ENCODE measurements around the gene SNX17. TPM values are rescaled to one million over a fixed set of nuclear protein-coding genes. Genes with fewer than 3 reads are reported as not detected.

The SNX17 gene
- total RNA-seq, 1 donor from 2014 or later = 69.9 TPM

DNA sequence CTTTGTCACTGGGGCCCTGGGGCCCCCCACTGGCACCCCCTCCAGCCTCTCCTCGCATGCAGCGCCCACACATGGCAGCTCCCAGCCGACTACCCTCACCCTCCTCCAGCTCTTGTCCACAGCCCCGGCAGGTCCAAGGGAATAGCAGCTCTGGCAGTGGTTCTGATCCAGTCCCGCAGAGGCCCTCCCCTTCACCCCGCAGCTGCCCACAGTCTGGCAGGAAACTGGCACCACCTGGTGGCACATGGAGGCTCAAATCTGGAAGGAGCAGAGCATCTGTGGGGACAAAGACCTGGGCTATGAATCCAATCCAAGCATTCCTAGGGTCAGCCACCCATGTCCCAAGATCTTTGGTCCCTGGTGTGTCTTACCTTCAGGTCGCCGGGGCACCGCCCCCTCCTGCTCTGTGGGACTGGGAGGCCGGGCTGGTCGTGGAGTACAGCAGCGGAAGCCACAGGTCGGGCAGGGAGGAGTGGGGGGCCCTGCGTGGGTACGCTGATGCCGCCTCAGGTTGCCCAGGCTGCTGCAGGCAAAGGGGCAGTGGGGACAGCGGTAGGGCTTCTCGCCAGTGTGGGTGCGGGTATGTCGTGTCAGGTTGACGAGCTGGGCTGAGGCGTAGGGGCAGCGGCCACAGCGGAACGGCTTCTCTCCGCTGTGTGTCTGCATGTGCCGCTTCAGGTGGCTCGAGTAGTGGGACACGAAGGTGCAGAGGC lies 7.8 kb downstream of the SNX17 start:
- peaks cover 7% of the 10 kb centered on the region for H3K4me1 Mint-ChIP-seq (ENCODE audit: low read depth, unreplicated experiment)
- FAIRE-seq = no peak

DNA sequence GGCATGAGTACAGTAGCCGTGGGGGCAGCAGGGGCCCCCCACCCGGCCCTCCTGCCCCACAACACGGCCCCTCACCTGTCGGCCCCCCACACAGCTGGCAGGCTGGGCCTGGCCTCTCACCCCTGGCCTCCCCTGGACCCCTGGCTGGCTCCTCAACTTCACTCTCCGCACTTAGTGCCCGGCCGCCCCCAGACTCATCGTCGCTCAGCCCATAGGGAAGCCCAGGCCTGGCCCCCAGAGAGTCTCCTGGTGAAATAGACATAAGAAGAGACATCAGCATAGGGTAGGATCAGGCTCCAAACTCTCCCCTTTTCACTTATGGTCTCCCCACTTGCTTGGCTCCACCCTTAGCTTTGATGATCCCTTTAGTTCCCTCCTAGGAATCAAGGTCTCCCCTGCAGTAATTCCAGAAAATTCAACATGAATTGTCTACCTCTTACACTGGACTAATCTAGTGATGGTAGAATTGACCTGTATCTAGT lies 8.4 kb downstream of the SNX17 start:
- no peaks in the 10 kb centered on the region for H3K9me3 ChIP-seq (ENCODE audit: insufficient read depth, low read depth, low read length)
- H3K4me1 ChIP-seq (ENCODE audit: insufficient read depth, low read length) = peaks cover 12% of the 10 kb centered on the region
- peaks cover 44% of the 10 kb centered on the region for H3K36me3 ChIP-seq (ENCODE audit: insufficient read depth, low read length)
- H3K4me1 Mint-ChIP-seq (ENCODE audit: low read depth, unreplicated experiment) = peaks cover 7% of the 10 kb centered on the region
- no peak for FAIRE-seq
- peaks cover 29% of the 10 kb centered on the region for H4K20me1 ChIP-seq (ENCODE audit: insufficient read depth, low read length)
- no peak for TF ChIP-seq EZH2 (IDR thresholded peaks at IDR 0.05; ENCODE audit: insufficient read depth, low read length)
- TF ChIP-seq, protein P1, sequence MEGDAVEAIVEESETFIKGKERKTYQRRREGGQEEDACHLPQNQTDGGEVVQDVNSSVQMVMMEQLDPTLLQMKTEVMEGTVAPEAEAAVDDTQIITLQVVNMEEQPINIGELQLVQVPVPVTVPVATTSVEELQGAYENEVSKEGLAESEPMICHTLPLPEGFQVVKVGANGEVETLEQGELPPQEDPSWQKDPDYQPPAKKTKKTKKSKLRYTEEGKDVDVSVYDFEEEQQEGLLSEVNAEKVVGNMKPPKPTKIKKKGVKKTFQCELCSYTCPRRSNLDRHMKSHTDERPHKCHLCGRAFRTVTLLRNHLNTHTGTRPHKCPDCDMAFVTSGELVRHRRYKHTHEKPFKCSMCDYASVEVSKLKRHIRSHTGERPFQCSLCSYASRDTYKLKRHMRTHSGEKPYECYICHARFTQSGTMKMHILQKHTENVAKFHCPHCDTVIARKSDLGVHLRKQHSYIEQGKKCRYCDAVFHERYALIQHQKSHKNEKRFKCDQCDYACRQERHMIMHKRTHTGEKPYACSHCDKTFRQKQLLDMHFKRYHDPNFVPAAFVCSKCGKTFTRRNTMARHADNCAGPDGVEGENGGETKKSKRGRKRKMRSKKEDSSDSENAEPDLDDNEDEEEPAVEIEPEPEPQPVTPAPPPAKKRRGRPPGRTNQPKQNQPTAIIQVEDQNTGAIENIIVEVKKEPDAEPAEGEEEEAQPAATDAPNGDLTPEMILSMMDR (IDR thresholded peaks at IDR 0.05; ENCODE audit: insufficient read depth, low read depth, low read length) = no peak
- H3K79me2 ChIP-seq (ENCODE audit: insufficient read depth, low read length) = peaks cover 61% of the 10 kb centered on the region
- H3K9me3 Mint-ChIP-seq (ENCODE audit: unreplicated experiment) = no peaks in the 10 kb centered on the region
- no peak for DNase-seq (ENCODE audit: low read depth)
- peaks cover 15% of the 10 kb centered on the region for H3K36me3 Mint-ChIP-seq (ENCODE audit: low read depth, unreplicated experiment)
- H3K27ac Mint-ChIP-seq (ENCODE audit: unreplicated experiment) = peak overlapping the region; percentile 92
- H2AFZ ChIP-seq (ENCODE audit: low read depth, low read length) = no peak overlapping the region
- no peak overlapping the region for H3K4me3 ChIP-seq (ENCODE audit: insufficient read depth, low read depth, low read length)
- H3K27me3 ChIP-seq (ENCODE audit: insufficient read depth, low read length) = no peaks in the 10 kb centered on the region
- no peaks in the 10 kb centered on the region for H3K27me3 Mint-ChIP-seq (ENCODE audit: low read depth, unreplicated experiment)
- H3K9ac ChIP-seq (ENCODE audit: low read length) = peak overlapping the region; percentile 97
- H3K4me3 Mint-ChIP-seq (ENCODE audit: unreplicated experiment) = peak overlapping the region; percentile 91
- H3K27ac ChIP-seq (ENCODE audit: low read depth, low read length) = no peak overlapping the region
- peak overlapping the region; percentile 99 for H3K4me2 ChIP-seq (ENCODE audit: low read length)

More for the DNA sequence above, 7.8 kb downstream of the SNX17 start:
- no peak overlapping the region for H3K27ac Mint-ChIP-seq (ENCODE audit: unreplicated experiment)
- Histone ChIP-seq H3K27me3 (ENCODE audit: insufficient read depth, low read length) (no peaks in the 10 kb centered on the region), H3K4me2 (ENCODE audit: low read length) (peak overlapping the region; percentile 99), H3K36me3 (ENCODE audit: insufficient read depth, low read length) (peaks cover 43% of the 10 kb centered on the region), H3K79me2 (ENCODE audit: insufficient read depth, low read length) (peaks cover 66% of the 10 kb centered on the region), H3K9me3 (ENCODE audit: insufficient read depth, low read depth, low read length) (no peaks in the 10 kb centered on the region), H3K9ac (ENCODE audit: low read length) (no peak overlapping the region), H3K27ac (ENCODE audit: low read depth, low read length) (no peak overlapping the region), H4K20me1 (ENCODE audit: insufficient read depth, low read length) (peaks cover 33% of the 10 kb centered on the region), H3K4me3 (ENCODE audit: insufficient read depth, low read depth, low read length) (no peak overlapping the region), H2AFZ (ENCODE audit: low read depth, low read length) (no peak overlapping the region), H3K4me1 (ENCODE audit: insufficient read depth, low read length) (peaks cover 12% of the 10 kb centered on the region)
- no peaks in the 10 kb centered on the region for H3K27me3 Mint-ChIP-seq (ENCODE audit: low read depth, unreplicated experiment)
- TF ChIP-seq, protein P1 (IDR thresholded peaks at IDR 0.05; ENCODE audit: insufficient read depth, low read depth, low read length) = no peak
- TF ChIP-seq EZH2 (IDR thresholded peaks at IDR 0.05; ENCODE audit: insufficient read depth, low read length) = no peak
- DNase-seq (ENCODE audit: low read depth) = no peak
- peaks cover 16% of the 10 kb centered on the region for H3K36me3 Mint-ChIP-seq (ENCODE audit: low read depth, unreplicated experiment)
- H3K9me3 Mint-ChIP-seq (ENCODE audit: unreplicated experiment) = no peaks in the 10 kb centered on the region
- H3K4me3 Mint-ChIP-seq (ENCODE audit: unreplicated experiment) = peak overlapping the region; percentile 46

DNA sequence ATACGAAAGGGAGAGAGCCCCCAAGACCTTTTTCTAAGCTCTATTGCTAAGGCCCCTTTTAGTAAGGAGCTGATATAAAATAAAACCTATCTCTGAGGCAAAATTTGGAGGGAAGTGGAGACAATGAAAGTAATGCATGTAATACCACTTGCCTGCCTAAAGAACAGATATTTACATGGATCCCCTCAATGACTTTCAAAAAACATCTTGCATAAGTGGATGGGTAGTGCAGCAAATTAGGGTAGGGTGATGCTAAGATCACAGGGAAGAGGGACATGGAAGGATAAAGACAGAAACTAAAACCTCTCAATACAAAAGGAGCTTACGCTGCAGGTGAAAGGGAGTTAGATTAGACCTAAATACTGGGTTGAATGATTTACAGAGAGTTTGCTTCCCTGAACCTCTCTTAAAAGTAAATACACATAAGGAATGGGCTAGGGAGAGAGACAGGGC lies 9.0 kb downstream of the SNX17 start:
- Mint-ChIP-seq H3K9me3 (ENCODE audit: unreplicated experiment) (no peaks in the 10 kb centered on the region), H3K27ac (ENCODE audit: unreplicated experiment) (peak overlapping the region; percentile 92), H3K4me3 (ENCODE audit: unreplicated experiment) (peak overlapping the region; percentile 91), H3K27me3 (ENCODE audit: low read depth, unreplicated experiment) (no peaks in the 10 kb centered on the region), H3K36me3 (ENCODE audit: low read depth, unreplicated experiment) (peaks cover 14% of the 10 kb centered on the region), H3K4me1 (ENCODE audit: low read depth, unreplicated experiment) (peaks cover 7% of the 10 kb centered on the region)
- peak overlapping the region; percentile 97 for H3K9ac ChIP-seq (ENCODE audit: low read length)
- FAIRE-seq = no peak
- peaks cover 58% of the 10 kb centered on the region for H3K79me2 ChIP-seq (ENCODE audit: insufficient read depth, low read length)
- peak overlapping the region; percentile 91 for H3K27ac ChIP-seq (ENCODE audit: low read depth, low read length)
- TF ChIP-seq, protein P1 (IDR thresholded peaks at IDR 0.05; ENCODE audit: insufficient read depth, low read depth, low read length) = no peak
- TF ChIP-seq EZH2 (IDR thresholded peaks at IDR 0.05; ENCODE audit: insufficient read depth, low read length) = no peak
- peaks cover 45% of the 10 kb centered on the region for H3K36me3 ChIP-seq (ENCODE audit: insufficient read depth, low read length)
- H3K27me3 ChIP-seq (ENCODE audit: insufficient read depth, low read length) = no peaks in the 10 kb centered on the region
- DNase-seq (ENCODE audit: low read depth) = no peak
- H2AFZ ChIP-seq (ENCODE audit: low read depth, low read length) = no peak overlapping the region
- H3K4me2 ChIP-seq (ENCODE audit: low read length) = peak overlapping the region; percentile 99
- H3K9me3 ChIP-seq (ENCODE audit: insufficient read depth, low read depth, low read length) = no peaks in the 10 kb centered on the region
- H3K4me1 ChIP-seq (ENCODE audit: insufficient read depth, low read length) = peaks cover 12% of the 10 kb centered on the region
- peaks cover 26% of the 10 kb centered on the region for H4K20me1 ChIP-seq (ENCODE audit: insufficient read depth, low read length)
- H3K4me3 ChIP-seq (ENCODE audit: insufficient read depth, low read depth, low read length) = peak overlapping the region; percentile 83
